Mesothelial cell of epicardium (in vitro differentiated cells): ENCODE results near the gene DDIAS. TPM values are rescaled to one million over a fixed set of nuclear protein-coding genes. Genes with fewer than 3 reads are reported as not detected.

Experiments
- DNase-seq, 2 experiments: peaks; one replicate each; pipeline ENCODE4 v3.0.0; 2021; ENCODE audit warnings: low spot score in 2 of 2; ENCODE audit not compliant: unreplicated experiment in 2 of 2
- H3K27ac Mint-ChIP-seq: 2 replicates; pipeline ENCODE4 v1.8.0; 2021; ENCODE audit warnings: mixed read lengths
- H3K27me3 Mint-ChIP-seq: 2 replicates; pipeline ENCODE4 v1.8.0; 2021; ENCODE audit warnings: low read depth, mixed read lengths
- H3K36me3 Mint-ChIP-seq: 2 replicates; pipeline ENCODE4 v1.8.0; 2021; ENCODE audit warnings: mixed read lengths
- H3K4me1 Mint-ChIP-seq: 2 replicates; pipeline ENCODE4 v1.8.0; 2021; ENCODE audit warnings: mixed read lengths
- H3K4me3 Mint-ChIP-seq: 2 replicates; pipeline ENCODE4 v1.8.0; 2021; ENCODE audit warnings: mild to moderate bottlenecking, moderate library complexity, mixed read lengths
- H3K9me3 Mint-ChIP-seq: 2 replicates; pipeline ENCODE4 v1.8.0; 2021; ENCODE audit warnings: mixed read lengths
- total RNA-seq: library from RNA; stranded (reverse); gene quantifications from 3 replicates; pipeline ENCODE4 v1.2.1, GENCODE V29; 2021
- TF ChIP-seq, protein P1 (sequence below): fragments of 200-600 bp; sonication (generic); IDR thresholded peaks from one replicate; pipeline ENCODE4 v1.5.0; 2021; ENCODE audit warnings: antibody characterized with exemption; ENCODE audit not compliant: unreplicated experiment

DDIAS gene
- total RNA-seq, 1 donor from 2014 or later: 5.6 TPM

DNA sequence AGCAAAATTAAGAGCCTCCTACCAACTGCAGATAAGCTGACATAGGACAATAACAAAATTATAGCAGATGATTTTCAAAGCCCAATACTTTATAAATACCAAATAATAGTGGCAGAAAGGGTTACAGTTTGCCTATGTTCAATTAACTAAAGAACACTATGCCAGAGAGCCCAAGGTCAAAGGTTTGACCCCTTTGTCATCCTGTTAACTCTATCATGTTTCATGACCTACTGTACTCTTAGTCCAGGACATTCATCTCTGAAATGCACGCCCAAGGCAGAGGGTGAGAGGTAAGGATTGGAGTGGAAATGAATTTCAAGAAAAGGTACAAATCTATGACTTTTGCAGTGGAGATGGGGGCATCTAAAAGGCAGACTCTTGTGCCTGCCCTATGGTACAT, 70.6 kb downstream of the DDIAS start:
- Mint-ChIP-seq H3K9me3 (no peaks in the 10 kb centered on the region), H3K4me3 (no peak overlapping the region), H3K4me1 (peaks cover 4% of the 10 kb centered on the region), H3K36me3 (no peaks in the 10 kb centered on the region), H3K27ac (no peak overlapping the region), H3K27me3 (no peaks in the 10 kb centered on the region)
- no peak for DNase-seq
- TF ChIP-seq, protein P1, sequence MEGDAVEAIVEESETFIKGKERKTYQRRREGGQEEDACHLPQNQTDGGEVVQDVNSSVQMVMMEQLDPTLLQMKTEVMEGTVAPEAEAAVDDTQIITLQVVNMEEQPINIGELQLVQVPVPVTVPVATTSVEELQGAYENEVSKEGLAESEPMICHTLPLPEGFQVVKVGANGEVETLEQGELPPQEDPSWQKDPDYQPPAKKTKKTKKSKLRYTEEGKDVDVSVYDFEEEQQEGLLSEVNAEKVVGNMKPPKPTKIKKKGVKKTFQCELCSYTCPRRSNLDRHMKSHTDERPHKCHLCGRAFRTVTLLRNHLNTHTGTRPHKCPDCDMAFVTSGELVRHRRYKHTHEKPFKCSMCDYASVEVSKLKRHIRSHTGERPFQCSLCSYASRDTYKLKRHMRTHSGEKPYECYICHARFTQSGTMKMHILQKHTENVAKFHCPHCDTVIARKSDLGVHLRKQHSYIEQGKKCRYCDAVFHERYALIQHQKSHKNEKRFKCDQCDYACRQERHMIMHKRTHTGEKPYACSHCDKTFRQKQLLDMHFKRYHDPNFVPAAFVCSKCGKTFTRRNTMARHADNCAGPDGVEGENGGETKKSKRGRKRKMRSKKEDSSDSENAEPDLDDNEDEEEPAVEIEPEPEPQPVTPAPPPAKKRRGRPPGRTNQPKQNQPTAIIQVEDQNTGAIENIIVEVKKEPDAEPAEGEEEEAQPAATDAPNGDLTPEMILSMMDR: no peak

DNA sequence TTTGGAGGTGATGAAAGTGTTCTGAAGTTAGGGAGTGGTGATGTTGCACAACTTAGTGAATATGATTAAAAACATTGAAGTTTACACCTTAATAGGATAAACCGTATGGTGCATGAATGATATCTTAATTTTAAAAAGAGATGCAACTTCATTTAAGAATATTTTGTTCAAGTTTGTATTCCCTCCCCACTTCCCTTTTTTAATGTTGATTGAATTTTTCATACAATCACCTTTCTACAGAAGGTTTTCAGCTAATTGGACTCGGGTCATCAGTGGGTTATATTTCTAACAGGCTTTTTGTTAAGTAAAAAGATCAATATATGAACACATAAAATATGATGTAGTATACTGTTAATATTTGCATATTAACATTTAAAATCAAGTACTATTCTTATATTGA, 72.6 kb downstream of the DDIAS start:
- no peaks in the 10 kb centered on the region for H3K27me3 Mint-ChIP-seq
- no peak for DNase-seq
- no peak overlapping the region for H3K4me3 Mint-ChIP-seq
- H3K4me1 Mint-ChIP-seq: peaks cover 4% of the 10 kb centered on the region
- TF ChIP-seq, protein P1: no peak
- no peaks in the 10 kb centered on the region for H3K9me3 Mint-ChIP-seq
- no peak overlapping the region for H3K27ac Mint-ChIP-seq
- H3K36me3 Mint-ChIP-seq: no peaks in the 10 kb centered on the region

DNA sequence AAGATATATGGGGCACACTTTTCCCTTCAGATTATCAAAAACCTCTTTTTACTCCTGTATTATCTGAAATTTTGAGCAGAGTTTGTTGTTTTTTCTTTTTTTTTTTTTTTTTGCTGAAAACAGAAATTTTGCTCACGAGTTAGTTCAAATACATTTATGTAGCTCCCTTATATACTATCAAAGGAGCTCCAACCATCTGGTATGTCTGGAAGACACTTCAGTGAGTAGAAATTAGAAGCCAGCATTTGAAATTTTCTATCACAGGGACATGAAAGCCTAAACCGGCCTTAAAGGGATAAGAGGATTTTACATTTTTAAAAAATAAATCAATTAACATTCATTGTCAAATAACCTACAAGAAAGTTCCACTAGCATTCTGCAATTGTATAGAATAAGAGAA, 73.3 kb downstream of the DDIAS start:
- Mint-ChIP-seq H3K36me3 (no peaks in the 10 kb centered on the region), H3K27ac (no peak overlapping the region), H3K4me1 (peaks cover 4% of the 10 kb centered on the region), H3K9me3 (no peaks in the 10 kb centered on the region), H3K4me3 (no peak overlapping the region), H3K27me3 (no peaks in the 10 kb centered on the region)
- TF ChIP-seq, protein P1: no peak
- DNase-seq: no peak

DNA sequence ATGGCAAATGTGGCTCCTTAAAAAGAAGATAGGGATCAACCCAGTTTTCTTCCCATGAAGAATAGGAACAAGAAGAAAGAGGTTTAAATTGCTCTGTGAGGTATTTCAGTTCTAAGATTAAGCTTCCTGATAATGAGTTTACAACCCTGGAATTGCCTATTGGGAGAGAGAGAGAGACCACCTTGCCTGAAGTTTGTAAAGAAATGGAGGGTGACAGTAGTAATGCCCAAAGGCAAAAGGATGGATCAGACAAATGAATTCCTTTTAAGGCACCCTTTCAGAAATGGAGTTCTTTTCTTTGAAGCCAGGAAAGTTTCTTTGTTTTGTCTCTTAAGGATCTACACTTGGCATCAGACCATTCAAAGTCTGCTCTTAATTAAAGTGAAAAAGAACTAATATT, 74.3 kb downstream of the DDIAS start:
- no peak overlapping the region for H3K27ac Mint-ChIP-seq
- H3K9me3 Mint-ChIP-seq: no peaks in the 10 kb centered on the region
- H3K4me3 Mint-ChIP-seq: no peak overlapping the region
- DNase-seq: no peak
- no peaks in the 10 kb centered on the region for H3K27me3 Mint-ChIP-seq
- TF ChIP-seq, protein P1: no peak
- H3K4me1 Mint-ChIP-seq: peaks cover 4% of the 10 kb centered on the region
- H3K36me3 Mint-ChIP-seq: no peaks in the 10 kb centered on the region

DNA sequence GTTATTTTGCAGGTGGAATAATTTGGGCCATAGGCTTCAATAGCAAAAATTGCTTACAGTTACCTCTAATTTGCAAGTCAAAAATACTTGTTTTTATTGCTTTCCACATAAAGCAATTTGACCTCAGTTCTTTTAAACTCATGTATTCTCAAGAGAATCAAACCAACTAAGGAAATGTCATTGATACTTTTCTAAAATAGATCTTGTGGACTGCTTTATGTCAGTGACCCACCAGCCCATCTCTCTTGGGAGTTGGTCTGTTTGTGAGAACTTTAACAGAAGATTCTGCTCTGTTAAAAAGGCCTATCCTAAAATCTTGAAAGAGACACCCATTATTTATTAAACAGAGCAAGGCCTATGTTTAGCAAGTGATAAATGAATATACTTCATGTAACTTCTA, 75.2 kb downstream of the DDIAS start:
- no peak overlapping the region for H3K4me3 Mint-ChIP-seq
- H3K27me3 Mint-ChIP-seq: no peaks in the 10 kb centered on the region
- peaks cover 4% of the 10 kb centered on the region for H3K4me1 Mint-ChIP-seq
- TF ChIP-seq, protein P1: no peak
- H3K27ac Mint-ChIP-seq: no peak overlapping the region
- no peak for DNase-seq
- peaks cover 1% of the 10 kb centered on the region for H3K36me3 Mint-ChIP-seq
- H3K9me3 Mint-ChIP-seq: no peaks in the 10 kb centered on the region
